GM12891 (cell line): Measurements from ENCODE around the gene PI4K2A.

Experiments
- DNase-seq: peaks from one replicate; pipeline ENCODE4 v3.0.0; 2011; ENCODE audit warnings: low spot score; ENCODE audit not compliant: insufficient read length
- FAIRE-seq: peaks from 2 replicates; lab custom pipeline; 2011; peaks lifted over from hg19 to GRCh38; lab: Jason Lieb, UNC
- PAX5 ChIP-seq: IDR thresholded peaks from 2 replicates; pipeline ENCODE4 v1.6.1; 2011; ENCODE audit warnings: low read length, moderate library complexity, mild to moderate bottlenecking; ENCODE audit not compliant: insufficient read depth, severe bottlenecking
- POLR2A ChIP-seq: IDR thresholded peaks from 2 replicates; pipeline ENCODE4 v1.6.1; 2011; ENCODE audit warnings: low read depth, low read length, control low read depth
- POLR2AphosphoS5 ChIP-seq: IDR thresholded peaks from 2 replicates; pipeline ENCODE4 v1.6.1; 2011; ENCODE audit warnings: low read depth, low read length, control low read depth
- POU2F2 ChIP-seq: IDR thresholded peaks from 2 replicates; pipeline ENCODE4 v1.6.1; 2011; ENCODE audit warnings: low read depth, mild to moderate bottlenecking, control low read depth, low read length, moderate library complexity
- SPI1 ChIP-seq: IDR thresholded peaks from 2 replicates; pipeline ENCODE4 v1.6.1; 2011; ENCODE audit warnings: low read depth, low read length, control low read depth
- TAF1 ChIP-seq: IDR thresholded peaks from 2 replicates; pipeline ENCODE4 v1.6.1; 2011; ENCODE audit warnings: low read depth, low read length, control low read depth

Gene PI4K2A

GRCh38 chr10:97703398-97704067, 63.1 kb downstream of the PI4K2A start:
- no peak for FAIRE-seq
- no peak for DNase-seq
- TF ChIP-seq SPI1: no peak
- no peak for TF ChIP-seq POLR2A
- TF ChIP-seq PAX5: no peak
- TF ChIP-seq TAF1: no peak
- no peak for TF ChIP-seq POLR2AphosphoS5
- no peak for TF ChIP-seq POU2F2

GRCh38 chr10:97704341-97704740, 63.9 kb downstream of the PI4K2A start:
- FAIRE-seq (no peak), DNase-seq (no peak)
- TF ChIP-seq POLR2AphosphoS5 (no peak), POLR2A (no peak), TAF1 (no peak), POU2F2 (no peak), SPI1 (no peak), PAX5 (no peak)

GRCh38 chr10:97705006-97705670, 64.7 kb downstream of the PI4K2A start:
- FAIRE-seq (no peak), DNase-seq (no peak)
- TF ChIP-seq PAX5: no peak
- TF ChIP-seq POU2F2: no peak
- no peak for TF ChIP-seq TAF1
- TF ChIP-seq SPI1: no peak
- TF ChIP-seq POLR2AphosphoS5: no peak
- TF ChIP-seq POLR2A: no peak

- TF ChIP-seq POLR2A: no peak
- no peak for DNase-seq
- no peak for FAIRE-seq
Measured at GRCh38 chr10:97707134-97707861, 66.8 kb downstream of the PI4K2A start.

- FAIRE-seq (no peak), DNase-seq (no peak)
Measured at GRCh38 chr10:97708167-97708566, 67.7 kb downstream of the PI4K2A start.

GRCh38 chr10:97708976-97709946, 68.8 kb downstream of the PI4K2A start:
- FAIRE-seq (peak; percentile 23), DNase-seq (no peak)
- TF ChIP-seq TAF1: no peak
- no peak for TF ChIP-seq POLR2A
- no peak for TF ChIP-seq POLR2AphosphoS5
- no peak for TF ChIP-seq PAX5
- no peak for TF ChIP-seq POU2F2
- TF ChIP-seq SPI1: no peak

More at GRCh38 chr10:97708167-97708566, 67.7 kb downstream of the PI4K2A start:
- TF ChIP-seq POU2F2 (no peak), TAF1 (no peak), POLR2A (no peak), PAX5 (no peak), SPI1 (no peak), POLR2AphosphoS5 (no peak)

- TF ChIP-seq POU2F2: no peak
- no peak for TF ChIP-seq POLR2A
- TF ChIP-seq SPI1: no peak
- no peak for TF ChIP-seq PAX5
- no peak for TF ChIP-seq POLR2AphosphoS5
- no peak for TF ChIP-seq TAF1
- DNase-seq (no peak), FAIRE-seq (no peak)
Measured at GRCh38 chr10:97711640-97712572, 71.4 kb downstream of the PI4K2A start.

GRCh38 chr10:97713339-97713825, 72.9 kb downstream of the PI4K2A start, which contains the start of gene MARVELD1:
Gene MARVELD1 (plus strand): TSS chr10:97713730. CDS start chr10:97713877, 147 bp downstream.
- DNase-seq (peak; percentile 45), FAIRE-seq (no peak)
- TF ChIP-seq SPI1: no peak
- TF ChIP-seq TAF1: no peak
- TF ChIP-seq POLR2AphosphoS5: no peak
- no peak for TF ChIP-seq PAX5
- TF ChIP-seq POLR2A: no peak
